OCI-LY3 (cell line): Measurements from ENCODE around the gene MAP2K4.

Experiments used
- H2AFZ ChIP-seq: fragments of 200-600, 300-600 bp; shearing (Covaris generic); 2 replicates; pipeline ENCODE4 v1.6.0; 2014; ENCODE audit warnings: antibody characterized with exemption, low read depth, low read length
- H3K27ac ChIP-seq: fragments of 200-600, 300-600 bp; sonication (generic); 2 replicates; pipeline ENCODE4 v1.5.1; 2014; ENCODE audit warnings: mild to moderate bottlenecking, low read length, moderate library complexity, mixed read lengths
- H3K27me3 ChIP-seq: fragments of 200-600, 300-600 bp; sonication (generic); 2 replicates; pipeline ENCODE4 v1.6.1; 2014; ENCODE audit warnings: low read depth, low read length, mixed read lengths
- H3K36me3 ChIP-seq: fragments of 200-600, 300-600 bp; sonication (generic); replicated peaks from 2 replicates; pipeline ENCODE3; 2014; ENCODE audit warnings: low read depth, low read length, mixed read lengths
- H3K4me1 ChIP-seq: fragments of 300-600, 200-600 bp; sonication (generic); 2 replicates; pipeline ENCODE4 v1.6.1; 2014; ENCODE audit warnings: low read length, mixed read lengths
- H3K4me2 ChIP-seq: fragments of 200-600, 300-600 bp; sonication (generic); 2 replicates; pipeline ENCODE4 v1.6.1; 2014; ENCODE audit warnings: low read length, mixed read lengths
- H3K4me3 ChIP-seq: fragments of 300-600, 200-600 bp; sonication (generic); 2 replicates; pipeline ENCODE4 v1.5.1; 2014; ENCODE audit warnings: antibody characterized with exemption, mild to moderate bottlenecking, low read length, moderate library complexity
- H3K79me2 ChIP-seq: fragments of 300-600, 200-600 bp; shearing (Covaris generic); 2 replicates; pipeline ENCODE4 v1.6.1; 2014; ENCODE audit warnings: mild to moderate bottlenecking, low read length, mixed read lengths
- H3K9ac ChIP-seq: fragments of 300-600, 200-600 bp; shearing (Covaris generic); 2 replicates; pipeline ENCODE4 v1.6.0; 2014; ENCODE audit warnings: mild to moderate bottlenecking, low read length, moderate library complexity
- H3K9me3 ChIP-seq: fragments of 200-600, 300-600 bp; shearing (Covaris generic); 2 replicates; pipeline ENCODE4 v1.6.1; 2014; ENCODE audit warnings: low read length, mixed read lengths; ENCODE audit not compliant: insufficient read depth
- H4K20me1 ChIP-seq: fragments of 200-600, 300-600 bp; sonication (generic); 2 replicates; pipeline ENCODE4 v1.6.1; 2016; ENCODE audit warnings: low read length, mixed read lengths; ENCODE audit not compliant: insufficient read depth
- CTCF ChIP-seq: fragments of 200-600, 300-600 bp; sonication (generic); IDR thresholded peaks from 2 replicates; pipeline ENCODE4 v1.5.1; 2014; ENCODE audit warnings: antibody characterized with exemption, low read length, low read depth
- EZH2phosphoT487 ChIP-seq: fragments of 200-600 bp; shearing (Covaris generic); IDR thresholded peaks from 2 replicates; pipeline ENCODE4 v1.6.1; 2018; ENCODE audit warnings: antibody characterized with exemption, mixed run types, low read depth

Gene MAP2K4

GRCh38 chr17:12110906-12111305 is 90.2 kb downstream of the MAP2K4 start:
- H3K79me2 ChIP-seq, result no peaks in the 10 kb centered on the region
- H3K9me3 ChIP-seq, result no peaks in the 10 kb centered on the region
- no peaks in the 10 kb centered on the region for H3K27me3 ChIP-seq
- no peak overlapping the region for H3K9ac ChIP-seq
- H3K4me3 ChIP-seq, result no peak overlapping the region
- peaks cover 7% of the 10 kb centered on the region for H3K36me3 ChIP-seq
- no peak overlapping the region for H2AFZ ChIP-seq
- H4K20me1 ChIP-seq, result 0 out of 2 replicates have a peak, but pooled peaks cover 3% of the 10 kb centered on the region
- no peak overlapping the region for H3K4me2 ChIP-seq
- TF ChIP-seq EZH2phosphoT487 (no peak), CTCF (no peak)
- no peak overlapping the region for H3K27ac ChIP-seq
- H3K4me1 ChIP-seq, result peaks cover 4% of the 10 kb centered on the region; the same call in 1 of the 2 replicates

GRCh38 chr17:12113156-12113555 is 92.5 kb downstream of the MAP2K4 start:
- Histone ChIP-seq H3K27me3 (no peaks in the 10 kb centered on the region), H2AFZ (no peak overlapping the region), H4K20me1 (0 out of 2 replicates have a peak, but pooled peaks cover 3% of the 10 kb centered on the region), H3K79me2 (no peaks in the 10 kb centered on the region), H3K36me3 (peaks cover 7% of the 10 kb centered on the region), H3K9me3 (no peaks in the 10 kb centered on the region), H3K4me1 (no peaks in the 10 kb centered on the region; the same call in 1 of the 2 replicates), H3K4me3 (no peak overlapping the region), H3K27ac (no peak overlapping the region), H3K4me2 (no peak overlapping the region), H3K9ac (no peak overlapping the region)
- no peak for TF ChIP-seq CTCF
- TF ChIP-seq EZH2phosphoT487, result no peak

GRCh38 chr17:12114686-12115418 is 94.2 kb downstream of the MAP2K4 start:
- Histone ChIP-seq H3K27ac (no peak overlapping the region), H3K4me2 (no peak overlapping the region)
- TF ChIP-seq CTCF (no peak), EZH2phosphoT487 (no peak)

GRCh38 chr17:12116143-12116542 is 95.5 kb downstream of the MAP2K4 start:
- H3K9ac ChIP-seq, result no peak overlapping the region
- peaks cover 7% of the 10 kb centered on the region for H3K36me3 ChIP-seq

More at GRCh38 chr17:12114686-12115418, 94.2 kb downstream of the MAP2K4 start:
- Histone ChIP-seq H3K27me3 (no peaks in the 10 kb centered on the region), H3K9me3 (no peaks in the 10 kb centered on the region), H4K20me1 (no peaks in the 10 kb centered on the region), H3K4me1 (no peaks in the 10 kb centered on the region), H2AFZ (no peak overlapping the region), H3K4me3 (no peak overlapping the region), H3K79me2 (no peaks in the 10 kb centered on the region), H3K36me3 (peaks cover 7% of the 10 kb centered on the region), H3K9ac (no peak overlapping the region)

More at GRCh38 chr17:12116143-12116542, 95.5 kb downstream of the MAP2K4 start:
- Histone ChIP-seq H3K27ac (no peak overlapping the region), H3K4me3 (no peak overlapping the region), H3K9me3 (no peaks in the 10 kb centered on the region), H3K79me2 (no peaks in the 10 kb centered on the region), H3K4me1 (no peaks in the 10 kb centered on the region), H3K4me2 (no peak overlapping the region), H2AFZ (no peak overlapping the region), H4K20me1 (no peaks in the 10 kb centered on the region), H3K27me3 (no peaks in the 10 kb centered on the region)
- TF ChIP-seq EZH2phosphoT487 (no peak), CTCF (no peak)
